Loucy (cell line): ENCODE results near the gene RHBG.

Experiments used
- H2AFZ ChIP-seq: fragments of 200-600 bp; sonication (generic); 2 replicates; pipeline ENCODE4 v1.6.0; 2016; ENCODE audit warnings: antibody characterized with exemption, mild to moderate bottlenecking, low read length, moderate library complexity
- H3F3A ChIP-seq: fragments of 200-600 bp; 2 replicates; pipeline ENCODE4 v1.6.0; 2016; ENCODE audit warnings: antibody characterized with exemption, low read depth, mild to moderate bottlenecking
- H3K27me3 ChIP-seq: fragments of 200-600 bp; sonication (generic); 2 replicates; pipeline ENCODE4 v1.6.1; 2014; ENCODE audit warnings: low read length, mild to moderate bottlenecking; ENCODE audit not compliant: insufficient read depth, poor library complexity, severe bottlenecking
- H3K36me3 ChIP-seq: fragments of 200-600 bp; sonication (generic); 2 replicates; pipeline ENCODE4 v1.6.1; 2016; ENCODE audit warnings: low read length; ENCODE audit not compliant: insufficient read depth
- H3K4me1 ChIP-seq: fragments of 200-600 bp; sonication (generic); 2 replicates; pipeline ENCODE4 v1.5.1; 2014; ENCODE audit warnings: low read length, mild to moderate bottlenecking; ENCODE audit not compliant: insufficient read depth, poor library complexity, severe bottlenecking
- H3K4me2 ChIP-seq: fragments of 200-600 bp; sonication (generic); 2 replicates; pipeline ENCODE4 v1.6.0; 2014; ENCODE audit warnings: antibody characterized with exemption, low read length, low read depth, mild to moderate bottlenecking; ENCODE audit not compliant: poor library complexity, severe bottlenecking
- H3K4me3 ChIP-seq: fragments of 200-600 bp; sonication (generic); 2 replicates; pipeline ENCODE4 v1.5.1; 2014; ENCODE audit warnings: low read length, mild to moderate bottlenecking, mixed read lengths; ENCODE audit not compliant: poor library complexity, severe bottlenecking
- H3K79me2 ChIP-seq: fragments of 200-600 bp; sonication (generic); 2 replicates; pipeline ENCODE4 v1.6.1; 2014; ENCODE audit warnings: low read length; ENCODE audit not compliant: insufficient read depth
- H3K9ac ChIP-seq: fragments of 200-600 bp; sonication (generic); 2 replicates; pipeline ENCODE4 v1.6.0; 2014; ENCODE audit warnings: mild to moderate bottlenecking, low read depth, low read length, moderate library complexity; ENCODE audit not compliant: poor library complexity, severe bottlenecking
- H3K9me2 ChIP-seq: fragments of 200-600 bp; sonication (generic); replicated peaks from 2 replicates; pipeline ENCODE4 v1.6.1; 2016; ENCODE audit warnings: low read depth, low read length, mixed read lengths
- H3K9me3 ChIP-seq: fragments of 200-600 bp; sonication (generic); 2 replicates; pipeline ENCODE4 v1.6.1; 2014; ENCODE audit warnings: mild to moderate bottlenecking, antibody characterized with exemption, low read length, low read depth; ENCODE audit not compliant: insufficient read depth
- H4K20me1 ChIP-seq: fragments of 200-600 bp; sonication (generic); 2 replicates; pipeline ENCODE4 v1.6.0; 2014; ENCODE audit warnings: antibody characterized with exemption, low read length, mild to moderate bottlenecking; ENCODE audit not compliant: insufficient read depth, poor library complexity, severe bottlenecking
- CTCF ChIP-seq: fragments of 200-600 bp; sonication (generic); conservative IDR thresholded peaks from 2 replicates; pipeline ENCODE4 v1.5.1; 2014; ENCODE audit warnings: mild to moderate bottlenecking, antibody characterized with exemption, low read length
- EZH2phosphoT487 ChIP-seq: fragments of 200-600 bp; IDR thresholded peaks from 2 replicates; pipeline ENCODE4 v1.6.1; 2018; ENCODE audit warnings: antibody characterized with exemption, mild to moderate bottlenecking, moderate library complexity, borderline replicate concordance

RHBG gene

GRCh38 chr1:156336242-156336641, 32.8 kb upstream of the RHBG start:
- Histone ChIP-seq H3K9ac (peak overlapping the region; percentile 91), H3K27me3 (no peaks in the 10 kb centered on the region), H3K79me2 (peaks cover 55% of the 10 kb centered on the region), H3K4me1 (peaks cover 24% of the 10 kb centered on the region), H3K4me2 (peak overlapping the region; percentile 82), H3K36me3 (peaks cover 35% of the 10 kb centered on the region; the same call in 1 of the 2 replicates), H3K9me2 (no peaks in the 10 kb centered on the region), H3K9me3 (no peaks in the 10 kb centered on the region), H2AFZ (no peak overlapping the region), H3K4me3 (peak overlapping the region; percentile 96), H3F3A (no peaks in the 10 kb centered on the region), H4K20me1 (peaks cover 45% of the 10 kb centered on the region)
- TF ChIP-seq EZH2phosphoT487: no peak
- TF ChIP-seq CTCF: peak; percentile 76

- Histone ChIP-seq H3K9ac (peak overlapping the region; percentile 91), H3K4me1 (peaks cover 24% of the 10 kb centered on the region), H3F3A (no peaks in the 10 kb centered on the region), H2AFZ (peak overlapping the region; percentile 77), H3K27me3 (no peaks in the 10 kb centered on the region), H3K36me3 (peaks cover 30% of the 10 kb centered on the region; the same call in 1 of the 2 replicates), H3K9me3 (no peaks in the 10 kb centered on the region), H3K9me2 (no peaks in the 10 kb centered on the region), H4K20me1 (peaks cover 45% of the 10 kb centered on the region), H3K4me3 (peak overlapping the region; percentile 96), H3K4me2 (peak overlapping the region; percentile 82), H3K79me2 (peaks cover 53% of the 10 kb centered on the region)
- TF ChIP-seq CTCF (no peak), EZH2phosphoT487 (no peak)
Observed at GRCh38 chr1:156337052-156337887, 31.7 kb upstream of the RHBG start.

GRCh38 chr1:156337888-156338179, 31.2 kb upstream of the RHBG start:
- H3K4me3 ChIP-seq: peak overlapping the region; percentile 96
- peak overlapping the region; percentile 82 for H3K4me2 ChIP-seq
- H3K9me3 ChIP-seq: no peaks in the 10 kb centered on the region
- H3F3A ChIP-seq: no peaks in the 10 kb centered on the region
- H2AFZ ChIP-seq: peak overlapping the region; percentile 77
- H3K79me2 ChIP-seq: peaks cover 49% of the 10 kb centered on the region
- H3K27me3 ChIP-seq: no peaks in the 10 kb centered on the region
- peaks cover 24% of the 10 kb centered on the region for H3K4me1 ChIP-seq
- peaks cover 24% of the 10 kb centered on the region; the same call in 1 of the 2 replicates for H3K36me3 ChIP-seq
- H3K9ac ChIP-seq: peak overlapping the region; percentile 91
- no peaks in the 10 kb centered on the region for H3K9me2 ChIP-seq
- TF ChIP-seq EZH2phosphoT487: no peak
- TF ChIP-seq CTCF: no peak
- H4K20me1 ChIP-seq: peaks cover 45% of the 10 kb centered on the region
